Right kidney (tissue), 1 donor: ENCODE results near the gene CIITA.

Experiments
- DNase-seq: peaks from one replicate; pipeline ENCODE4 v3.0.0-alpha.2; 2016

The CIITA gene

DNA sequence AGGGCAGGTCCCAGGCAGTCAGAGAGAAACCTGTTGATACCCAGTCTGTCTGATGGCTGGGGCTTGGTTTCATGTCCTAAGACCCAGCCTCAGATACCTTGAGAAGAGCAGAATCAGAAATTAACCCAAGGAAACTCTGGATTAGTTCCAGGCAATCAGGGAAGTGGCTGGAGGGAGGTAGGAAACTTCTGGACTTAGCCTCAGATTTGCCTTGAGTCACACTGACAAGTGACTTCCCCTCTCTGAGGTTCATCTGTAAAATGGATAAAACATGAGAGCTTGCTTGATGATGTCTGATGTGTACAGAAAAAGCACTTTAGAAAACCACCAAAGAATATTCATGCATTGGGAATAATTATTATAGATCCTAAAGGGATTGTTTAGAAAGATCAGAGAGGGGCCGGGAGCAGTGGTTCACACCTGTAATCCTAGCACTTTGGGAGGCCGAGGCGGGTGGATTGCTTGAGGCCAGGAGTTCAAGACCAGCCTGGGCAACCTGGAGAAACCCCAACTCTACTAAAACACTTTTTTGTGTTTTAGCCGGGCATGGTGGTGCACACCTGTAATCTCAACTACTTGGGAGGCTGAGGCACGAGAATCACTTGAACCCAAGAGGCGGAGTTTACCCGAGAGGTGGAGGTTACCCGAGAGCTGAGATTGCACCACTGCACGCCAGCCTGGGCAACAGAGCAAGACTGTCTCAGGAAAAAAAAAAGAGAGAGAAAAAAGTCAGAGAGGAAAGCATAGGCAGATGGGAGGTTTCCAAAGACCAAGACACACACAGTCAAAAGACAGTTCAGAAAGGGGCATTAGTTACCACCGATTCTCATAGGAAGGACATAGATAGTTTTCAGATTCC, 3.8 kb downstream of the CIITA start:
- DNase-seq: no peak

GRCh38 chr16:10881479-10882030, 4.6 kb downstream of the CIITA start:
- DNase-seq: no peak

- peak; percentile 42 for DNase-seq
These were observed 6.0 kb downstream of the CIITA start for GRCh38 chr16:10883004-10883403.

DNA sequence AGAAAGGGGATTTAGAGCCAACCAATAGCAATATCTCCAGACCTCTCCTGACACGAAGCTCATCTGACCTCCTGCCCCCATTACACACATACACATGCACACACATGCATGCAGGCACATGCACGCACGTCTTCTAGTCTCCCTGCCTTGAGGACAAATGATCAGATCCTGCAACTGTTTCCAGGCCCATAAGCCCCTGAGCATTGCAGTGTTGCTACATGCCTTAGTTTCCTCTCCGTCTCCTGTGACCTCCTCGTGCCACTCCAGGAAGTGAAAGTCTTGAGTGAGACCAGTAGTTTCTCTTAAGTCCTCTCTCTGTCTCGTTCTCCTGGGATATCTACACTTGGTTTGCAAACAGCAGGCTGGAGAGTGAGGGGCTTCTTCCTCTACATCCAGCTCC, 8.2 kb downstream of the CIITA start:
- DNase-seq: no peak

DNA sequence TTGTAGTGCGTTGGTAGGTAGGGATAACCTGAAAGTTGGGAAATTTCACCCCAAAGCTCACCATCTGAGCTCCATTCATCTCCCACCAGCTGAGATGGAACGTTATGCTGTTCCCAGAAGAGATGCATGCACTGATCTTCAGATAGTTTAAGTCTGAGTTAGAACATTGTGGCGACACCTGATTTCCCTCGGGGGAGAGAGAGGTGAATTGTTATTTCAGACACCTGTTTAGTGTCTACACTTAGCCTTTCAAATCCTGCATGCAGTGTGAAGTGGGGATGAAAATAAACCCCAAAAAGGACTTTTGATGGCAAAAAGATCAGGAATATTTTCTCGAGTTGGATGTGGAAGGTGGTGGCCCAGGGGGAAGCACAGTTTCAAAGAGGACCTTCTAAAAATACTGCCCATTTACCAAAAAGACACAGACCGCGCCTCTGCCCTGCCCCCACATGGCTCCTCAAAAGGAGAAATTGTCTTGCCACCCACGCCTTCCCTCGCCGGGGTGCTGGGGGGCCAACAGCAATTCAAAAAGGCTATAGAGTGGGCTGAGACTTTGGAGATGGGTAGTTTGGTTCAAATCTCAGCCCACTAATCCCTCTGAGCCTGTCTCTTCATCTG, 11.4 kb downstream of the CIITA start:
- no peak for DNase-seq

DNA sequence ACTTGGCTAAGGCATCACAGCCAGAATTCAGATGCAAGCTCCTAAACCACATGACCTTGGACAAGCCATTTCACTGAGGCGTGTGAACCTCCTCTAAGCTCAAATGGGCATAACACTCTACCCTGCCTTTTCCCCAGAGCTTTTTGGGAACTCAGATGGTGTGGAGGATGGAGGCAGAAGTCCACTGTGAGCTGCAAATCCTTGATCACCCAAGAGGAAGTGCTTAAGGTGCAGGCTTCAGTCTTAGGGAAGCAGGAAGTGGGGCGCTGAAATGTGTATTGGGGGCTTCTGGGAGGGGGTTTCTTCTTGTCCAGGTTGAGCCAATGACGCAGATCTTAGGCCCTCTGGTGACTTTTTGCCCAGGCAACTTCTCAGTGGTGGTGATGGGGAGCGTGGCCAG, 12.9 kb downstream of the CIITA start:
- no peak for DNase-seq

DNA sequence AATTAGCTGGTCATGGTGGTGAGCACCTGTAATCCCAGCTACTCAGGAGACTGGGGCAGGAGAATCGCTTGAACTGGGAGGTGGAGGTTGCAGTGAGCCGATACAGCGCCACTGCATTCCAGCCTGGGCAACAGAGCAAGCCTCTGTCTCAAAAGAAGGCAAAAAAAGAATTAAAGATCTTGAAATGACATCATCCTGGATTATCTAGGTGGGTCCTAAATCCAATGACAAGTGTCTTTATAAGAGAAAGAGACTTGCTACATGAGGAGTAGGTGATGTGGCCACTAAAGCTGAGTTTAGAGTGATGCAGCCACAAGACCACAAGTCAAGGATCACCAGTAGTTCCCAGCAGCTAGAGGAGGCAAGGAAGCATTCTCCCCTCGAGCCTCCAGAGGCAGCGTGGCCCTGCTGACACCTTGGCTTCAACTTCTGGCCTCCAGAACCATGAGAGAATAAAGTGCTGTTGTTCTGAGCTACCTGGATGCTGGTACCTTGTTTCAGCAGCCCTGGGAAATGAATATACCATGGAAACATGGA, 15.8 kb downstream of the CIITA start:
- no peak for DNase-seq

- peak; percentile 46 for DNase-seq
These were observed 18.3 kb downstream of the CIITA start for GRCh38 chr16:10895053-10895946.

GRCh38 chr16:10896165-10896564, 19.2 kb downstream of the CIITA start:
- DNase-seq: no peak

DNA sequence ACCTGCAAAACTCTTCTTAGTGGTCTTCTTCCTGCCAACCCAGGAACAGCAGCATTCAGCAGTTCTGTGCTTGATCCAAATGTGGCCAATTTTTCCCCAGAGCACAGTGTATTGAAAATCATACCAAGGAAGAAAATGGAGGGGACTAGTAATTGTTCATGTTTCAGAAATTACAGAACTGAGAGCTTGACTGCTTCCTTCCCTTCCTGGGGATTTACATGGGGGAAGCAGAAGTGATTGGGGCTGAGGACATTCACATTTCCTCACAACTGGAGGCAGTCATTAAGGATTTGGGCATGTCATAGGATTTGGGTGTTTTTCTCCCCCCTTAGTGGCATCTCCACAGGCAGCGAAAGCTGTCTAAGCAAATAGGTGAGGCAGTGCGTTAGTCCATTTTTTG, 19.7 kb downstream of the CIITA start:
- DNase-seq: no peak

DNA sequence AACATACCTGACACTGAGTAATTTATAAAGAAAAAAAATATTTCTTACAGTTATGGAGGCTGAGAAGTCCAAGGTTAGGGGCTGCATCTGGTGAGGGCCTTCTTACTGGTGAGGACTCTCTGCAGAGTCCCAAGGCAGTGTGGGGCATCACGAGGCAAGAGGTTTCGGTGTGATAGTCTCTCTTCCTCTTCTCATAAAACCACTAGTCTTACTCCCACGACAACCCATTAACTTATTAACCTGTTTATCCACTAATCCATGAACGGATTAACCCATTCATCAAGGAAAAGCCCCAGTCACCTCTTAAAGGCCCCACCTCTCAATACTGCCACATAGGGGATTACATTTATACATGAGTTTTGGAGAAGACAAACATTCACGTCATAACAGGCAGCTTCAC, 20.1 kb downstream of the CIITA start:
- no peak for DNase-seq

DNA sequence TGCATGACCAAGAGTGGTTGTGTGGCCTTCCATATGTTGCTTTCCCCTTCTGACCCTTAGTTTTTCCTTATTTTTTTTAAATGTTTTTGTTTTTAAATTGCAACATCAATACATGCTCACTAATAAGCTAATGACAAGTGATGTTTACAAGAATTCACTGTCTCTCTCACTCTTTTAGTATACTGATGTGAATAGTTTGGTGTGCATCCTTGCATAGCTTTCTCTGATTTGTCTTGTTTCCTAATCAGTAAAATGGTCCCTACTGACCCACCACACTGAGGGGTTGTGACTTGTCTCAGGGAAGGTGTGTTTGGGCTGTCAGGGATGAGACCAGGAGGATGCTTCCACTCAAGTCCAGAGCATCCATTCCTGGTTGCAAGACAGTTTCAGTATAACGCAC, 26.0 kb downstream of the CIITA start:
- no peak for DNase-seq

DNA sequence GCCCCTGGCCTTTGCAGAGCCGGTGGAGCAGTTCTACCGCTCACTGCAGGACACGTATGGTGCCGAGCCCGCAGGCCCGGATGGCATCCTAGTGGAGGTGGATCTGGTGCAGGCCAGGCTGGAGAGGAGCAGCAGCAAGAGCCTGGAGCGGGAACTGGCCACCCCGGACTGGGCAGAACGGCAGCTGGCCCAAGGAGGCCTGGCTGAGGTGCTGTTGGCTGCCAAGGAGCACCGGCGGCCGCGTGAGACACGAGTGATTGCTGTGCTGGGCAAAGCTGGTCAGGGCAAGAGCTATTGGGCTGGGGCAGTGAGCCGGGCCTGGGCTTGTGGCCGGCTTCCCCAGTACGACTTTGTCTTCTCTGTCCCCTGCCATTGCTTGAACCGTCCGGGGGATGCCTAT, 29.5 kb downstream of the CIITA start:
- no peak for DNase-seq

- DNase-seq: no peak
These were observed 30.1 kb downstream of the CIITA start for GRCh38 chr16:10906914-10907756.

GRCh38 chr16:10907757-10908045, 30.7 kb downstream of the CIITA start:
- DNase-seq: no peak

GRCh38 chr16:10911267-10911666, 34.3 kb downstream of the CIITA start:
- DNase-seq: no peak

- no peak for DNase-seq
These were observed 39.5 kb downstream of the CIITA start for GRCh38 chr16:10916534-10916933.

DNA sequence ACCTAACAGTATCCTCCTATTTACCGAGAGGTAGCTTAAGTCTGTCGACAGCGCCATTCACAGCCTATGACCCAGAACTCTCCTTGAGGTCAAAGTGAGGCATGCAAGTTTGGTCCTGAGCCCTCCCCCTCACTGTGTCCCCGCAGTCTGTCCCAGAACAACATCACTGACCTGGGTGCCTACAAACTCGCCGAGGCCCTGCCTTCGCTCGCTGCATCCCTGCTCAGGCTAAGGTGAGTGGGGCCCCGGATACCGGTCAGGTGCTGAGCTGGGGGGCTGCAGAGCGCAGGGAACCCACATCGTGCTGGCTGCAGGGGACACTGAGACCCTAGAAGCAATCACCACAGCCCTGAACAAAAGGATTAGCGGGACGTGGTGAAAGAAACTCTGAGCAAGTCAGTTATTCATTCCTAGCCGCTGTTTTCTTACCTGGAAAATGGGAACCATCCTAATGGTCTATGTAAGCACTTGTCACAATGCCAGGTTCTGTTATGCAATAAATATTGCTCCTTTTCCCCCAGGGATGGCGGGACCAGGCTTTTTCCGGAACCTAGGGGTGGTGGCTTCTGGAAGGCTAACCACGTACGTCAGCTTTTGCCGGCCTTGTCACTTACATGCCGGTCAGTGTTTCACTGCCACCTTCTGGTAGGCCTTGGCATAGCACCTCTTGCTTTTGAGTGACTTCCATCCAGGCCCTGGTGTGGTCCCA, 41.4 kb downstream of the CIITA start:
- peak; percentile 64 for DNase-seq

DNA sequence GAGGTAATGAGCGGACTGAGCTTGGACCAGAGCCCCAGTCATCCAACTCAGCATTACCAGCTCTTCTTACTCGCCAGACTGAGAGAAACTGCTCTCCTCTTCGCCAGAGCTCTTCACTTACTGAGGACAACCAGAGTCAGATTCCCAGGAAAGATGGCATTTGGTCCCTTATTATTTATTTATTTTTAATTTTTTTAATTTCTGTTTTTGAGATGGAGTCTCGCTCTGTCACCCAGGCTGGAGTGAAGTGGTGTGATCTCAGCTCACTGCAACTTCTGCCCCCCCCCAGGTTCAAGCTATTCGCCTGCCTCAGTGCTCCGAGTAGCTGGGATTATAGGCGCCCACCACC, 42.0 kb downstream of the CIITA start:
- DNase-seq: no peak

DNA sequence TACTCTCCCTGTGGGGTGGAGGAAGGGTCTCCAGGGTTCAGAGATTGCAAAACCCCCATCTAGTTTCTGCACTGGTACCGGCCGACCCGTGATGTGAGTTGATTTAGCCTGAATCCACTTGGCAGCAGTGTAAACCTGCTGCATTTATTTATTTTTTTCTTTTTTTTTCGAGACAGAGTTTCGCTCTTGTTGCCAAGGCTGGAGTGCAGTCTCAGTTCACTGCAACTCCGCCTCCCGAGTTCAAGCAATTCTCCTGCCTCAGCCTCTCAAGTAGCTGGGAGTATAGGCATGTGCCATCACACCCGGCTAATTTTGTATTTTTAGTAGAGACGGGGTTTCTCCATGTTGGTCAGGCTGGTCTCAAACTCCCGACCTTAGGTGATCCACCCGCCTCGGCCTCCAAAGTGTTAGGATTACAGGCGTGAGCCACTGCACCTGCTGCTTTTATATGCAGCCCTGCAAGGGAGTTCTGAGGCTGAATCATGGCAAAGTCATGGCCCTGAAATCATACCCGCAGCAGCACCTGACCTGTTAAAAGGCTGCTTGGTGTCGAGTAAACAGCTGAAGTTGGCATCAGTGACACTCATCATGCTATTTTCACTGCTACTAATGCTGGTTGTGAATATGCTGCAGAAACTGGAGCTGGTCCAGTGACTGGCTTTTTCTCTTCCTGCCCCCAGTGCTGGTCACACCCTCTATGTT, 43.9 kb downstream of the CIITA start:
- no peak for DNase-seq
